A673 (cell line): ENCODE results near the gene DMGDH.

ENCODE experiments used
- CTCF ChIP-seq: fragments of 300-800, 200-600 bp; sonication (generic); conservative IDR thresholded peaks from 2 replicates; pipeline ENCODE4 v1.5.1; 2017; ENCODE audit warnings: low read depth, mild to moderate bottlenecking, antibody characterized with exemption, low read length, moderate library complexity, mixed read lengths
- EZH2 ChIP-seq: fragments of 200-600 bp; sonication (generic); IDR thresholded peaks from 2 replicates; pipeline ENCODE4 v1.6.1; 2017; ENCODE audit warnings: borderline replicate concordance, low read depth, mild to moderate bottlenecking, mixed read lengths, antibody characterized with exemption, low read length; ENCODE audit not compliant: poor library complexity, severe bottlenecking

GRCh38 chr5:78975035-78975434, 94.4 kb downstream of the DMGDH start:
- TF ChIP-seq CTCF (no peak), EZH2 (no peak)
